ENCODE results near the gene NELFB. TPM values are rescaled to one million over a fixed set of nuclear protein-coding genes. Genes with fewer than 3 reads are reported as not detected.

NELFB gene
- total RNA-seq, 2 donors from 2014 or later, result 37.2 to 40.6 TPM

- Histone ChIP-seq H3K36me3 (no peaks in the 10 kb centered on the region), H3K9me3 (no peaks in the 10 kb centered on the region), H3K27me3 (replicated peaks; ENCODE audit: insufficient read depth) (no peaks in the 10 kb centered on the region), H3K4me1 (ENCODE audit: control insufficient read depth in 1 of 2, low read depth in 2 of 2) (peaks cover 4 to 17% of the 10 kb centered on the region in 2 donors), H3K27ac (no peak overlapping the region), H3K4me3 (no peak overlapping the region)
- DNase-seq (ENCODE audit: low spot score), result no peak
- ATAC-seq (ENCODE audit: insufficient number of reproducible peaks, low FRiP score, low read depth), result no peak
- TF ChIP-seq CTCF (IDR thresholded peaks at IDR 0.05), result no peak
These were observed 62.8 kb downstream of the NELFB start for GRCh38 chr9:137317718-137318511.

DNA sequence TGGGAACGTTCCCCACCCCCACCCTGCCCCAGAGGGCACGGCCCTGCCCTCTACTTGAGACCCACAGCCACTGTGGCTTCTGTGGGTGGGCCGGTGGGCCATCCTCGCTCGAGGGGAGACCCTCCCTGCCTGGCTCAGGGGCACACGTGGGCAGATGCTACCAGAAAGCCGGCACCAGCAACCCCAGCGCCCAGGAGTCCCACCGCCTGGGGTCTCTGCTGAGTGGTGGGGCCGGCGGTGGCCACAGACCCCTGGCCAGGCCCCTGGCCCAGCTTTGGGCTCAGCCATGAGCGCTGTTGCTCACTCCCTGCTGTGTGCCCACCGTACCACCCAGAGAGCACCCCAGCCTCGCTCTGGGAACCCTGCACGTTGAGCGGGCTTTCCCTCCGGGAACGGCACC lies 63.5 kb downstream of the NELFB start:
- Histone ChIP-seq H3K27ac (no peak overlapping the region), H3K27me3 (replicated peaks; ENCODE audit: insufficient read depth) (no peaks in the 10 kb centered on the region), H3K4me3 (peak overlapping the region; percentile 49), H3K4me1 (ENCODE audit: control insufficient read depth in 1 of 2, low read depth in 2 of 2) (peaks cover 4 to 17% of the 10 kb centered on the region in 2 donors), H3K9me3 (no peaks in the 10 kb centered on the region), H3K36me3 (no peaks in the 10 kb centered on the region)
- DNase-seq (ENCODE audit: low spot score) (no peak), ATAC-seq (ENCODE audit: insufficient number of reproducible peaks, low FRiP score, low read depth) (no peak)
- no peak for TF ChIP-seq CTCF (IDR thresholded peaks at IDR 0.05)

DNA sequence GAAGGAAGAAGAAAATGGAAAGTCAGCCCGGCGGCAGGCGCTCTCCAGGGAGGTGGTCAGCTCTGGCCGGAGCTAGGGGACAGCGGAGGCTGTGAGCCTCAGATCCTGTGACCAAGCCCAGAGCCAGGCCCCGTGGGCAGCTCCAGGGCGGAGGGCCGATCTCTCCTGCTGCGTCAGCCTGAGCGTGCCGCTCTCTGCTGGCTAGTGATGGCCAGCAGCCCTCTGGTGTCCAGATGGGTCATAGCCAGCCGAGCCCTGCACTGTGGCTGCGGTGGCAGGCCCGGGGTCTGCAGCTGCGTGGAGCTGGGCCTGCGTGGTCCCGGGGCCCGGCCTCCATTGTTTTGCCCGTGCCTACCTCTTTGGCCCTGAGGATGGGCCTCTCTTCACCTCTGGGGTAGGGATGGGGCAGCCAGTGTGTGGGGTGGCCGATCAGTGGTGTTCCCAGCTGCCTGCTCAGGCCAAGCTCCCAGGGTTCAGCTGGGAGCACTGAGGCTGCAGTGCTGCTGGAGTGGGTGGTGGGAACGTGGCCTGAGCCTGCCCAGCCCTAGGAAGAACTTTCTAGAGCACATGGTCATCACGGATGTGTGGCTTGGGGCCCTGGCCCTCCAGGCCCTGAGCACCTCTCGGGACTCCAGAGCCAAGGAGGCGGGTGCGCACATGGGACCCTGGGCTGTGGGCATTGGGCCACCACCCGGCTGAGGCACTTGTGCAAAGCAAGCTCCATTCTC lies 64.0 kb downstream of the NELFB start:
- Histone ChIP-seq H3K4me1 (ENCODE audit: control insufficient read depth in 1 of 2, low read depth in 2 of 2) (peaks cover 4 to 17% of the 10 kb centered on the region in 2 donors), H3K27ac (no peak overlapping the region), H3K9me3 (no peaks in the 10 kb centered on the region), H3K36me3 (no peaks in the 10 kb centered on the region), H3K27me3 (replicated peaks; ENCODE audit: insufficient read depth) (no peaks in the 10 kb centered on the region), H3K4me3 (peak overlapping the region; percentile 49)
- TF ChIP-seq CTCF (IDR thresholded peaks at IDR 0.05), result peak; percentile 20
- DNase-seq (ENCODE audit: low spot score) (no peak), ATAC-seq (ENCODE audit: insufficient number of reproducible peaks, low FRiP score, low read depth) (no peak)

DNA sequence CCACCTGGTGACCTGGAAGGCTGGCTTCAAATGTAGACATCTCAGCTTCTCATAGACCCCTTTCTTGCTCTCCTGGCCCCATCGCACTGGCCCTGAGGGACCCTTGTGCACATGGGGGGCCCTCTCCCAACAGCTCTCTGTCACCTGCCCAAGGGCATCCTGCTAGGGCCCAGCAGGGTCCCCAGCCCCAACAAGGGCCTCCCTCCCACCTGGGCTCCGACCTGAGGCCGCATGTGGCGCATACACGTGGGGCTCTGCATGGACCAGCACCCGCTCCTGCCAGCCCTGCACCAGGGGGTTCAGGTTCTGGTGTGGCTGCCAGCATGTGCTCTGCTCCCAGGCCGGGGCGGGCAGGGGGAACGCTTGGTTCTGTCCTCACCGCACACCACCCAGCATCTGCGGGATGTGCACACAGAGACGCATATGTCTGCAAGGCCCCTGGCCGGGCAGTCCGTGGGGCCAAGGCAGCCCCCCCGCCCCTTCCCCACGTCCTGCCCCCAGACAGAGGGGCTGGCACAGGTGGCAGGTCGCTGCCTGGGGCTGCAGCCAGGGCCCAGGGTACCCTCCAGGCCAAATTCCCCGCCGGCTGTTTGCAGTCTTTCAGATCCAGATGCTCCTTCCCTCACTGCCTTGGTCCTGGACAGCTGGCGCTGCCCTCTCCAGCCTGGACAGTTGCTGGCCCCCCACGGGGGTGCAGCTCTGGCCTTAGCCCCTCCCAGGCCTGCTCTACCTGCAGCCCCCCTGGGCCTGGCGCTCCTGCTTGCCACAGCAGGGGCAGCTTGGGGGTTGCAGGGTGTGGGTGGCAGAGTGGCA lies 64.8 kb downstream of the NELFB start:
- Histone ChIP-seq H3K9me3 (no peaks in the 10 kb centered on the region), H3K36me3 (no peaks in the 10 kb centered on the region), H3K4me3 (no peak overlapping the region), H3K27me3 (replicated peaks; ENCODE audit: insufficient read depth) (no peaks in the 10 kb centered on the region), H3K27ac (no peak overlapping the region), H3K4me1 (ENCODE audit: control insufficient read depth in 1 of 2, low read depth in 2 of 2) (peaks cover 4 to 17% of the 10 kb centered on the region in 2 donors)
- ATAC-seq (ENCODE audit: insufficient number of reproducible peaks, low FRiP score, low read depth) (no peak), DNase-seq (ENCODE audit: low spot score) (no peak)
- TF ChIP-seq CTCF (IDR thresholded peaks at IDR 0.05), result no peak
